ENCODE measurements around the gene MLST8. TPM values are rescaled to one million over a fixed set of nuclear protein-coding genes. Genes with fewer than 3 reads are reported as not detected.

Gene MLST8
- polyA plus RNA-seq, 1 donor (not counting 4 experiments of a cell fraction or from before 2014, with no cell fraction given), result 35.7 TPM

DNA sequence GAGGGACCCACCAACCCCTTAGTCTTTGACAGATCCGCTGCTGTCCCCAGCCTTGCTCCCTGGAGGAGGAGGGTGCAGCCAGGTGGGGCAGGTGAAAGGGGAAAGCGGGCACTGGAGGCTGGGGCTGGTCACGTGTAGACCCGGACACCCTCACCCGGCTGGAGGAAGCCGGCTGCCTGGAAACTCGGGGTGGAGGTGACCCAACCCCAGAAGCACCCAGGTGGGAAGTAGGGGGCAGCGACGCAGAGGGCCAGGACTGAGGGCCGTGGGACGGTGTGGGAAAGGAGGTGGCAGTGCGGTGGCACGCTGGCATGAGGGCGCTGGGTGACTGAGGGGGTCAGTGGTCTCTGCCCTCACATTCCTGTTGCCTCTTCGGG is 47.0 kb upstream of the MLST8 start:
- no peak for TF ChIP-seq EZH2 (IDR thresholded peaks at IDR 0.05; ENCODE audit: low read length)
- TF ChIP-seq, protein P1, sequence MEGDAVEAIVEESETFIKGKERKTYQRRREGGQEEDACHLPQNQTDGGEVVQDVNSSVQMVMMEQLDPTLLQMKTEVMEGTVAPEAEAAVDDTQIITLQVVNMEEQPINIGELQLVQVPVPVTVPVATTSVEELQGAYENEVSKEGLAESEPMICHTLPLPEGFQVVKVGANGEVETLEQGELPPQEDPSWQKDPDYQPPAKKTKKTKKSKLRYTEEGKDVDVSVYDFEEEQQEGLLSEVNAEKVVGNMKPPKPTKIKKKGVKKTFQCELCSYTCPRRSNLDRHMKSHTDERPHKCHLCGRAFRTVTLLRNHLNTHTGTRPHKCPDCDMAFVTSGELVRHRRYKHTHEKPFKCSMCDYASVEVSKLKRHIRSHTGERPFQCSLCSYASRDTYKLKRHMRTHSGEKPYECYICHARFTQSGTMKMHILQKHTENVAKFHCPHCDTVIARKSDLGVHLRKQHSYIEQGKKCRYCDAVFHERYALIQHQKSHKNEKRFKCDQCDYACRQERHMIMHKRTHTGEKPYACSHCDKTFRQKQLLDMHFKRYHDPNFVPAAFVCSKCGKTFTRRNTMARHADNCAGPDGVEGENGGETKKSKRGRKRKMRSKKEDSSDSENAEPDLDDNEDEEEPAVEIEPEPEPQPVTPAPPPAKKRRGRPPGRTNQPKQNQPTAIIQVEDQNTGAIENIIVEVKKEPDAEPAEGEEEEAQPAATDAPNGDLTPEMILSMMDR (optimal IDR thresholded peaks at IDR 0.05 in 1 of 3, IDR thresholded peaks at IDR 0.05 in 1 of 3, conservative IDR thresholded peaks at IDR 0.05 in 1 of 3; ENCODE audit: extremely low read depth in 1 of 3, insufficient read depth in 2 of 3, low read length in 3 of 3), result no peak
- Histone ChIP-seq H3K9me3 (ENCODE audit: control insufficient read depth, low read depth, low read length) (no peaks in the 10 kb centered on the region), H3K4me3 (ENCODE audit: control insufficient read depth in 2 of 3, extremely low read depth in 1 of 3, insufficient read depth in 2 of 3, low read depth in 1 of 3, low read length in 3 of 3) (no peak overlapping the region), H2AFZ (ENCODE audit: control insufficient read depth, low read length) (no peak overlapping the region), H3K27ac (ENCODE audit: control insufficient read depth, insufficient read depth, low read length) (no peak overlapping the region), H3K4me2 (ENCODE audit: control insufficient read depth, extremely low read depth, insufficient read depth, low read depth, low read length) (no peak overlapping the region), H4K20me1 (ENCODE audit: control insufficient read depth, extremely low read depth, insufficient read depth, low read length) (peaks cover 36% of the 10 kb centered on the region), H3K36me3 (ENCODE audit: control insufficient read depth in 2 of 2, extremely low read depth in 1 of 2, insufficient read depth in 2 of 2, low read length in 2 of 2) (peaks cover 13 to 17% of the 10 kb centered on the region in 2 experiments), H3K9ac (ENCODE audit: control insufficient read depth, extremely low read depth, insufficient read depth, low read length) (no peak overlapping the region), H3K27me3 (ENCODE audit: control insufficient read depth, extremely low read depth, insufficient read depth, low read length) (no peaks in the 10 kb centered on the region), H3K9me1 (ENCODE audit: control insufficient read depth, extremely low read depth, insufficient read depth, low read length) (peaks cover 6% of the 10 kb centered on the region), H3K4me1 (ENCODE audit: control insufficient read depth, extremely low read depth, insufficient read depth, low read length) (peaks cover 58% of the 10 kb centered on the region), H3K79me2 (ENCODE audit: control insufficient read depth, insufficient read depth, low read length) (peaks cover 71% of the 10 kb centered on the region)
- dilution Hi-C loops (cut with MboI; ENCODE audit: extremely low pct_ligation_motif_present, low sequenced_read_pairs), result no loop called here
- FAIRE-seq (no peak), DNase-seq (ENCODE audit: low read depth, low spot score) (no peak)

DNA sequence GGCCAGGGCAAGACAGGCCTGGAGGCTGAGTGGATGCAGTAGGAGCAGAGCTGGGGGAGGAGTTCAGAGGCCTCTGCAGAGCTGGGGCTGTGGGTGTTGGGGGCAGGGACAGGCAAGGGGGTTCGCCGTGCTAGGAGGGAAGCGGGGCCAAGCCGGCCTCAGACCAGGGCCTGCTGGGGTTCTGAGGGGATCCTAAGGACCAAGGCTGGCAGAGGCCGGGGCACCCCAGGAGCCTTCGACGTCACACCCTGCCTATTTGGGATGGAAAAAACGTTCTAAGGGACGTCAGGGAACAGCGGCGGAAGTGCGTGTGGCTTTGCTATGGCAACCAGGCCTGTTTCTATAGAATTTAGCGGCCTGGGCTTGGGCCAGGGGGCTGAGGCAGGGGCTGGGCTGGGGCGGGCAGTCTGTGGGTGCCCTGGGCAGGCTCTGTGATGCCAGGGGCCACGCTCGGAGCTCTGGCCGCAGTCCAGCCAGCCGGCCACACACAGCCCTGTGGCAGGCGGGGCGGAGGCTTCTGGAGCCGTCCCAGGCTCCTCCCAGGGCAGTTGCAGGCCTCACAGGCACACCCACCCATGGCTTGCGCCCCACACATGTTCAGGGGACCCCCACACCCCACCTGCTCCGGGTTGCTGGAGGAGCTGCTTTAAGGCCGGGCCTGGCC is 45.9 kb upstream of the MLST8 start:
- Histone ChIP-seq H3K9ac (ENCODE audit: control insufficient read depth, extremely low read depth, insufficient read depth, low read length) (peak overlapping the region; percentile 20), H3K9me3 (ENCODE audit: control insufficient read depth, low read depth, low read length) (no peaks in the 10 kb centered on the region), H3K4me1 (ENCODE audit: control insufficient read depth, extremely low read depth, insufficient read depth, low read length) (peaks cover 65% of the 10 kb centered on the region), H2AFZ (ENCODE audit: control insufficient read depth, low read length) (no peak overlapping the region), H3K9me1 (ENCODE audit: control insufficient read depth, extremely low read depth, insufficient read depth, low read length) (peaks cover 6% of the 10 kb centered on the region), H3K4me2 (ENCODE audit: control insufficient read depth, extremely low read depth, insufficient read depth, low read depth, low read length) (peak overlapping the region; percentile 32), H3K4me3 (ENCODE audit: control insufficient read depth in 2 of 3, extremely low read depth in 1 of 3, insufficient read depth in 2 of 3, low read depth in 1 of 3, low read length in 3 of 3) (no peak overlapping the region), H3K79me2 (ENCODE audit: control insufficient read depth, insufficient read depth, low read length) (peaks cover 69% of the 10 kb centered on the region), H3K36me3 (ENCODE audit: control insufficient read depth in 2 of 2, extremely low read depth in 1 of 2, insufficient read depth in 2 of 2, low read length in 2 of 2) (peaks cover 6 to 7% of the 10 kb centered on the region in 2 experiments), H3K27me3 (ENCODE audit: control insufficient read depth, extremely low read depth, insufficient read depth, low read length) (no peaks in the 10 kb centered on the region), H4K20me1 (ENCODE audit: control insufficient read depth, extremely low read depth, insufficient read depth, low read length) (peaks cover 38% of the 10 kb centered on the region), H3K27ac (ENCODE audit: control insufficient read depth, insufficient read depth, low read length) (peak overlapping the region; percentile 19)
- dilution Hi-C loops (cut with MboI; ENCODE audit: extremely low pct_ligation_motif_present, low sequenced_read_pairs), result no loop called here
- FAIRE-seq, result no peak
- DNase-seq (ENCODE audit: low read depth, low spot score), result no peak
- TF ChIP-seq, protein P1 (optimal IDR thresholded peaks at IDR 0.05 in 1 of 3, IDR thresholded peaks at IDR 0.05 in 1 of 3, conservative IDR thresholded peaks at IDR 0.05 in 1 of 3; ENCODE audit: extremely low read depth in 1 of 3, insufficient read depth in 2 of 3, low read length in 3 of 3), result no peak
- TF ChIP-seq EZH2 (IDR thresholded peaks at IDR 0.05; ENCODE audit: low read length), result no peak

Measured in keratinocyte (primary cell).